Breast epithelium (tissue), 4 donors: ENCODE data around the gene SLC8A3. TPM values are rescaled to one million over a fixed set of nuclear protein-coding genes. Genes with fewer than 3 reads are reported as not detected.

Experiments
- DNase-seq, 2 donors: peaks; one replicate each; pipeline ENCODE4 v3.0.0-alpha.2; 2019; ENCODE audit warnings: low spot score in 2 of 2
- H3K27ac ChIP-seq, 2 donors: fragments of 200-600 bp; sonication (generic) in 1 of 2; one replicate each; pipeline ENCODE4 v1.5.1; 2016 to 2019; ENCODE audit warnings: mild to moderate bottlenecking in 1 of 2
- H3K27me3 ChIP-seq, 2 donors: fragments of 200-600 bp; sonication (generic) in 1 of 2; one replicate each; pipeline versions ENCODE4 v1.5.1 to v1.6.0; 2017 to 2019; ENCODE audit warnings: control low read depth in 1 of 2, mild to moderate bottlenecking in 1 of 2
- H3K36me3 ChIP-seq: fragments of 200-600 bp; one replicate; pipeline ENCODE4 v1.5.1; 2019
- H3K4me1 ChIP-seq, 2 donors: fragments of 200-600 bp; sonication (generic); one replicate each; pipeline ENCODE4 v1.5.1; 2016 to 2019; ENCODE audit warnings: control low read depth in 1 of 2
- H3K4me3 ChIP-seq, 3 donors: fragments of 200-600 bp; sonication (generic); 1 replicate in 2 of 3; 2 replicates in 1 of 3; pipeline ENCODE4 v1.5.1; 2016 to 2019; ENCODE audit warnings: mild to moderate bottlenecking in 3 of 3, moderate library complexity in 2 of 3
- H3K9me3 ChIP-seq, 2 donors: fragments of 200-600 bp; sonication (generic) in 1 of 2; one replicate each; pipeline ENCODE4 v1.5.1; 2016 to 2019; ENCODE audit warnings: control low read depth in 1 of 2
- POLR2A ChIP-seq: fragments of 450-650 bp; IDR thresholded peaks from one replicate; pipeline ENCODE4 v1.6.1; 2016; ENCODE audit warnings: antibody characterized with exemption, mild to moderate bottlenecking, moderate library complexity
- POLR2AphosphoS5 ChIP-seq, 3 donors: sonication (generic); formaldehyde crosslinking; IDR thresholded peaks; one replicate each; pipeline ENCODE4 v1.6.1; 2017; ENCODE audit warnings: antibody characterized with exemption in 3 of 3
- intact Hi-C: fragments of 100-400 bp; cut with DNase I; formaldehyde crosslinking; loops from one replicate; pipeline ENCODE4 v1.15.1; 2023; ENCODE audit warnings: low total_unique reads
- total RNA-seq, 3 donors: library from RNA; depleted of rRNA; stranded (reverse); fragments of >200 nt; gene quantifications; one replicate each; pipeline ENCODE4 v1.1.0, GENCODE V29; 2016
- TF ChIP-seq, protein P1 (sequence below), 3 donors: fragments of 450-650 bp; IDR thresholded peaks; one replicate each; pipeline ENCODE4 v1.5.1; 2016 to 2017; ENCODE audit warnings: antibody characterized with exemption in 3 of 3, mild to moderate bottlenecking in 3 of 3, moderate library complexity in 3 of 3

Gene SLC8A3
- total RNA-seq, 3 donors from 2014 or later: 0.59 to 1.8 TPM; not detected in 1

DNA sequence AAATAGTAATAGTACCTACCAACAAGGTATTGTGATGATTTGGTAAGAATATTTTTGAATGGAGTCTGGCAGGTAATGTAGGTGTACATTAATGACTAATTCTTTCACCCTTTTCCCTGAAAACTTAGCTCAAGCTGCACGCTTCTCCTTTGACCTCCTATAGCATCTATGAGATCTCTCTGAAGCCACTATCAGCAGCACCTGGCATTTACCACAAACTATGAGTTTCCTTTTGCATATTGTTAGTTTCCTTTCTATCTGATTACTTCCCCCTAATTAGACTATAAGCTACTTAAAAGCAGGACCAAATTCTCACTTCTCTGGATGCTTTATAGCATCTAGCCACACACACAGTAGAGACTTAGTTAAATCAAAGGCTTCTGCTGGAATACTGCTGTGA lies 48.1 kb downstream of the SLC8A3 start:
- no peaks in the 10 kb centered on the region for H3K36me3 ChIP-seq
- H3K27me3 ChIP-seq: peaks cover 0 to 1% of the 10 kb centered on the region in 2 donors
- TF ChIP-seq POLR2A (no peak), POLR2AphosphoS5 (IDR thresholded peaks at IDR 0.05) (no peak)
- TF ChIP-seq, protein P1, sequence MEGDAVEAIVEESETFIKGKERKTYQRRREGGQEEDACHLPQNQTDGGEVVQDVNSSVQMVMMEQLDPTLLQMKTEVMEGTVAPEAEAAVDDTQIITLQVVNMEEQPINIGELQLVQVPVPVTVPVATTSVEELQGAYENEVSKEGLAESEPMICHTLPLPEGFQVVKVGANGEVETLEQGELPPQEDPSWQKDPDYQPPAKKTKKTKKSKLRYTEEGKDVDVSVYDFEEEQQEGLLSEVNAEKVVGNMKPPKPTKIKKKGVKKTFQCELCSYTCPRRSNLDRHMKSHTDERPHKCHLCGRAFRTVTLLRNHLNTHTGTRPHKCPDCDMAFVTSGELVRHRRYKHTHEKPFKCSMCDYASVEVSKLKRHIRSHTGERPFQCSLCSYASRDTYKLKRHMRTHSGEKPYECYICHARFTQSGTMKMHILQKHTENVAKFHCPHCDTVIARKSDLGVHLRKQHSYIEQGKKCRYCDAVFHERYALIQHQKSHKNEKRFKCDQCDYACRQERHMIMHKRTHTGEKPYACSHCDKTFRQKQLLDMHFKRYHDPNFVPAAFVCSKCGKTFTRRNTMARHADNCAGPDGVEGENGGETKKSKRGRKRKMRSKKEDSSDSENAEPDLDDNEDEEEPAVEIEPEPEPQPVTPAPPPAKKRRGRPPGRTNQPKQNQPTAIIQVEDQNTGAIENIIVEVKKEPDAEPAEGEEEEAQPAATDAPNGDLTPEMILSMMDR (IDR thresholded peaks at IDR 0.05): no peak
- no peak overlapping the region for H3K4me3 ChIP-seq
- H3K4me1 ChIP-seq: no peaks in the 10 kb centered on the region
- H3K27ac ChIP-seq: no peak overlapping the region
- intact Hi-C loops: no loop called here
- H3K9me3 ChIP-seq: no peaks in the 10 kb centered on the region
- DNase-seq: no peak

DNA sequence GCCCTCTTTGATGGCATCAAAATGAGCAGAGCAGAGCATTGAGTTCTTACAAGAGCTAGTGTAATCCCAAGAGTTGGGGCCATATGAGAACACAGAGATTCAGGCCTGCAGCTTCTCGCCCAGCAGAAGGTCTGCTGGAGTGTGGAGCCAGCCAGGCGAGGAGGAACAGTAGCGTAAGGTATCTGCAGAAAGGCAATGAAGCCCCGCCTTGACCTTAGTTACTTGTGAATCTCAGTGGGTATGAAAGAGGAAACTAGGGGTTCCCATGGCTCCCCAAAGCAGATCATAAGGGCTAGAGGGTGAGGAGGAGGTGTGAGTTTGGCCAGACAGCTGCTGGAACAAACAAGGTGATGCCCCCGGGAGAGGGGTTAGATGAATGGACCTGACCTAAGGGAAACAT lies 49.4 kb downstream of the SLC8A3 start:
- Histone ChIP-seq H3K4me3 (no peak overlapping the region), H3K27ac (no peak overlapping the region), H3K4me1 (no peaks in the 10 kb centered on the region), H3K9me3 (no peaks in the 10 kb centered on the region), H3K36me3 (no peaks in the 10 kb centered on the region), H3K27me3 (peaks cover 0 to under 1% of the 10 kb centered on the region in 2 donors)
- TF ChIP-seq, protein P1 (IDR thresholded peaks at IDR 0.05): no peak
- TF ChIP-seq POLR2A (no peak), POLR2AphosphoS5 (IDR thresholded peaks at IDR 0.05) (no peak)
- intact Hi-C loops: no loop called here
- no peak for DNase-seq

DNA sequence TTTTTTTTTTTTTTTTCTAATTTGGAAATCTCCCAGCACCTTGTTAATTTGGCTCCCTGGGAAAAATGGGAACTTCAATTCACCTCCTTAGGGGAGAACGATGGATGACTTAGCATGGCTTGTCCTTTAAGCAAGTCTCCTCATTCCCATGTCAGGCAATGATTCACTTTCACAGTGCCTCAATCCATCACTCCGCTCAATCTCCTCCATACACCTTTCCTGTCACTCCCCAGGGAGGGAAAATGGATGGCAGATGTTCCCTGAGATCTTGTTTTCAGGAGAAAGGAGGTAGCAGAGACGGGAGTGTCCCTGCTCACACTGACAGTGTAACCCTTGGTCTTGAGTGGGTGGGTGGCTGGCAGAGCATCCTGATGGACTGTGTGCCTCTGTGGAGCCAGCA lies 51.0 kb downstream of the SLC8A3 start:
- H3K9me3 ChIP-seq: no peaks in the 10 kb centered on the region
- no peak overlapping the region for H3K4me3 ChIP-seq
- no peaks in the 10 kb centered on the region for H3K4me1 ChIP-seq
- intact Hi-C loops: no loop called here
- peaks cover 0 to 4% of the 10 kb centered on the region in 2 donors for H3K27me3 ChIP-seq
- H3K36me3 ChIP-seq: no peaks in the 10 kb centered on the region
- H3K27ac ChIP-seq: no peak overlapping the region
- no peak for DNase-seq
- TF ChIP-seq, protein P1 (IDR thresholded peaks at IDR 0.05): no peak
- TF ChIP-seq POLR2A (no peak), POLR2AphosphoS5 (IDR thresholded peaks at IDR 0.05) (no peak)

DNA sequence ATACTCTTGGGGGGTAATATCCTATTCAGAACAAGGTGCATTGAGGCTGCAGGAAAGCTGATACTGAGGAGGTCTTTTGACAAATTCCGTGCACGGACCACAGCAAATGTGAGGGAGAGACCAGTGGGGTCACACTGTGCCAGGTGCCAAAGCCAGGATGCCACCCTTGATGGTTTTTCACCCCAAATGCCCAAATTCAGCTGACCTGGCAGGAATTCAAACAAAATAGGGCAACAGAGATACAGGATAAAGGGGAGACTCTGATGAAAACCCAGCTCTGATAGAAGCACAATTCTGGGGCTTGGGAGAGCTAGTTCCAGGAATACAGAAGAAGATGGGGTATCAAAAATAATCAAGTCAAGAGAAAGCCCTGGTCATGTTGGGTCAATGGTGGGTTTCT lies 55.3 kb downstream of the SLC8A3 start:
- intact Hi-C loops: no loop called here
- Histone ChIP-seq H3K36me3 (no peaks in the 10 kb centered on the region), H3K4me3 (no peak overlapping the region), H3K27me3 (peaks cover 0 to 4% of the 10 kb centered on the region in 2 donors), H3K9me3 (no peaks in the 10 kb centered on the region), H3K4me1 (no peaks in the 10 kb centered on the region), H3K27ac (no peak overlapping the region)
- no peak for DNase-seq
- TF ChIP-seq, protein P1 (IDR thresholded peaks at IDR 0.05): no peak
- TF ChIP-seq POLR2AphosphoS5 (IDR thresholded peaks at IDR 0.05) (no peak), POLR2A (no peak)

DNA sequence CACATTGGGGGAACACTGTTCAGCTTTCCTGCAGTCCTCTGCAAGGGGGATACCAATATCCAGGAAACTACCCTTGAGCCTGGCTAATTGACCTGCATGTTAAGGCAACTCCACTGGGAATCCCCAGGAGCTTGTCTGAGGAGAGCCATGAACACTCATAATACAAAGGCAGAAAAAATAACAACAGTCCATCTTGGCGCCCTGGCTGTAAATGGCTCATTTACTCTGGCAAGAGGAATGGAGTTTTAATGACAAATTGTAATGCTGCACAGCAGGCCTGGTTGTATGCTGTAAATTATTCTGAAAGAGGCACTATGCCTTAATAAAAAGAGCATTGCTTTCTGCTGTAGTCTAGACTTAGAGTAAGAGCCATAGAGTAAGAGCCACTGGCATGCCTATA lies 58.3 kb downstream of the SLC8A3 start:
- H3K9me3 ChIP-seq: no peaks in the 10 kb centered on the region
- TF ChIP-seq POLR2A: no peak
- TF ChIP-seq POLR2AphosphoS5 (IDR thresholded peaks at IDR 0.05): no peak
- TF ChIP-seq, protein P1 (IDR thresholded peaks at IDR 0.05): no peak
- no peaks in the 10 kb centered on the region for H3K4me1 ChIP-seq
- H3K36me3 ChIP-seq: no peaks in the 10 kb centered on the region
- H3K27me3 ChIP-seq: peaks cover 0 to 4% of the 10 kb centered on the region in 2 donors
- intact Hi-C loops: no loop called here
- no peak overlapping the region for H3K27ac ChIP-seq
- DNase-seq: no peak
- H3K4me3 ChIP-seq: no peak overlapping the region
